K562 (cell line): ENCODE data around the gene SPTA1. TPM values are rescaled to one million over a fixed set of nuclear protein-coding genes. Genes with fewer than 3 reads are reported as not detected.

Experiments used
- ATAC-seq: fragments of 200-7000 bp; cut with Tn5 transposase; 3 replicates; pipeline ENCODE4 v1.9.1; 2020; ENCODE audit warnings: moderate library complexity
- BruUV-seq: library from RNA; stranded (reverse); fragments of 400-500 nt; replicated peaks from 2 replicates; lab custom pipeline; 2021; lab: Mats Ljungman, UMichigan
- CTCF ChIA-PET: fragments of 300-600 bp; formaldehyde crosslinking; extraction: SDS; loops from one replicate; lab custom pipeline; 2021; ENCODE audit warnings: low intra/inter-chr PET ratio; lab: Yijun Ruan, JAX
- POLR2A ChIA-PET: fragments of 300-600, 350-650 bp; sonication (Branson Sonifier 250); formaldehyde crosslinking; extraction: SDS; loops from one replicate; lab custom pipeline; 2021; ENCODE audit warnings: antibody characterized with exemption, inconsistent platforms; lab: Yijun Ruan, JAX
- DNase-seq, 4 experiments: peaks; one replicate each; pipeline versions ENCODE4 v3.0.0 to v3.0.0-alpha.2; 2011 to 2018; ENCODE audit warnings: low spot score in 3 of 4, mixed read lengths in 3 of 4; ENCODE audit errors: extremely low read depth in 1 of 4
- FAIRE-seq: peaks from 2 replicates; lab custom pipeline; 2011; peaks lifted over from hg19 to GRCh38; lab: Jason Lieb, UNC
- H2AFZ ChIP-seq: 2 replicates; pipeline ENCODE4 v1.6.0; 2011; ENCODE audit warnings: low read depth, low read length, control low read depth, inconsistent platforms
- H3K27ac ChIP-seq: fragments of 200-600 bp; 3 replicates; pipeline ENCODE4 v1.8.0; 2011; ENCODE audit warnings: low read depth, mild to moderate bottlenecking, control low read depth, inconsistent platforms, low read length, moderate library complexity, mixed read lengths; ENCODE audit errors: extremely low read depth
- H3K27me3 ChIP-seq, 2 experiments: fragments of 300-600 bp in 1 of 2; 2 replicates in 1 of 2; 3 replicates in 1 of 2; pipeline versions ENCODE4 v1.6.0 to v1.8.0; 2011; ENCODE audit warnings: inconsistent platforms in 2 of 2, low read length in 2 of 2, mild to moderate bottlenecking in 1 of 2, mixed read lengths in 1 of 2, moderate library complexity in 1 of 2; ENCODE audit not compliant: control insufficient read depth in 2 of 2, insufficient read depth in 2 of 2
- H3K36me3 ChIP-seq: fragments of 300-600 bp; 3 replicates; pipeline ENCODE4 v1.8.0; 2011; ENCODE audit warnings: mild to moderate bottlenecking, low read length, inconsistent platforms; ENCODE audit not compliant: control insufficient read depth, insufficient read depth
- H3K4me1 ChIP-seq, 2 experiments: fragments of 200-600 bp in 1 of 2; replicated peaks in 1 of 2; 2 replicates in 1 of 2; 3 replicates in 1 of 2; pipeline versions ENCODE4 v1.5.1 to v1.8.0; 2011; ENCODE audit warnings: inconsistent platforms in 2 of 2, low read length in 2 of 2, mild to moderate bottlenecking in 1 of 2, mixed read lengths in 1 of 2, moderate library complexity in 1 of 2; ENCODE audit not compliant: control insufficient read depth in 2 of 2, insufficient read depth in 2 of 2
- H3K4me2 ChIP-seq: 2 replicates; pipeline ENCODE4 v1.6.1; 2011; ENCODE audit warnings: low read length, control low read depth, inconsistent platforms, mixed read lengths; ENCODE audit not compliant: insufficient read depth
- H3K4me3 ChIP-seq: fragments of 200-600 bp; sonication (generic), shearing (Covaris generic); 2 replicates; pipeline ENCODE4 v1.5.1; 2016; ENCODE audit warnings: control low read depth, inconsistent platforms
- H3K79me2 ChIP-seq: fragments of 200-600 bp; 3 replicates; pipeline ENCODE4 v1.8.0; 2011; ENCODE audit warnings: low read length, inconsistent platforms; ENCODE audit not compliant: control insufficient read depth, insufficient read depth
- H3K9ac ChIP-seq, 2 experiments: 2 replicates each; pipeline versions ENCODE4 v1.6.0 to v1.6.1; 2011; ENCODE audit warnings: low read depth in 2 of 2, low read length in 2 of 2, control low read depth in 1 of 2, inconsistent platforms in 1 of 2, mild to moderate bottlenecking in 1 of 2, mixed read lengths in 1 of 2; ENCODE audit not compliant: insufficient read depth in 1 of 2
- H3K9me1 ChIP-seq: one replicate; pipeline ENCODE4 v1.6.0; 2011; ENCODE audit warnings: inconsistent platforms, mild to moderate bottlenecking, low read length, moderate library complexity; ENCODE audit not compliant: control insufficient read depth, insufficient read depth
- H3K9me3 ChIP-seq: replicated peaks from 2 replicates; pipeline ENCODE4 v1.5.1; 2011; ENCODE audit warnings: low read depth, low read length, inconsistent platforms; ENCODE audit not compliant: control insufficient read depth, insufficient read depth
- H4K20me1 ChIP-seq: replicated peaks from 2 replicates; pipeline ENCODE4 v1.6.1; 2011; ENCODE audit warnings: low read length, inconsistent platforms, mixed read lengths; ENCODE audit not compliant: control insufficient read depth, insufficient read depth
- FOXA3 ChIP-seq, 2 experiments: fragments of 450-650 bp in 1 of 2; sonication (generic) in 1 of 2; formaldehyde crosslinking; IDR thresholded peaks in 1 of 2; conservative IDR thresholded peaks in 1 of 2; 2 replicates each; pipeline versions ENCODE4 v1.4.0 to v1.8.0; 2020 to 2022; ENCODE audit warnings: mild to moderate bottlenecking in 2 of 2, missing genetic modification reagents in 1 of 2
- FOXK1 ChIP-seq: sonication (generic); formaldehyde crosslinking; IDR thresholded peaks from 2 replicates; pipeline ENCODE4 v1.8.0; 2022; ENCODE audit warnings: missing genetic modification reagents, mild to moderate bottlenecking, borderline replicate concordance
- NELFE ChIP-seq: IDR thresholded peaks from 2 replicates; pipeline ENCODE4 v1.6.1; 2011; ENCODE audit warnings: mild to moderate bottlenecking; ENCODE audit not compliant: insufficient read depth, insufficient read length
- SIN3B ChIP-seq: fragments of 450-650 bp; IDR thresholded peaks from 2 replicates; pipeline ENCODE4 v1.6.1; 2017; ENCODE audit warnings: low read depth, mild to moderate bottlenecking, moderate library complexity
- TAF1 ChIP-seq: IDR thresholded peaks from 2 replicates; pipeline ENCODE4 v1.6.1; 2011; ENCODE audit warnings: mild to moderate bottlenecking, low read length, moderate library complexity; ENCODE audit not compliant: insufficient read depth, control insufficient read depth, severe bottlenecking; ENCODE audit errors: extremely low read depth
- TFAP4 ChIP-seq: sonication (generic); formaldehyde crosslinking; IDR thresholded peaks from 2 replicates; pipeline ENCODE4 v1.8.0; 2022; ENCODE audit warnings: missing genetic modification reagents, mild to moderate bottlenecking, moderate library complexity, borderline replicate concordance
- TGIF2 ChIP-seq: sonication (generic); formaldehyde crosslinking; IDR thresholded peaks from 2 replicates; pipeline ENCODE4 v1.8.1; 2022; ENCODE audit warnings: mild to moderate bottlenecking, missing genetic modification reagents, moderate library complexity
- ZFX ChIP-seq: sonication (generic); formaldehyde crosslinking; IDR thresholded peaks from 2 replicates; pipeline ENCODE4 v1.8.0; 2022; ENCODE audit warnings: mild to moderate bottlenecking, missing genetic modification reagents, moderate library complexity
- ZNF395 ChIP-seq: fragments of 200-800 bp; sonication (Bioruptor generic); IDR thresholded peaks from 2 replicates; pipeline ENCODE4 v1.6.1; 2017; ENCODE audit warnings: missing genetic modification characterization, missing compliant biosample characterization
- WGBS: fragments of 100-300 bp; shearing (Covaris generic); methylation state at CpG from one replicate; pipeline ENCODE4 v1.1.6; 2016; ENCODE audit warnings: low coverage, mixed read lengths; ENCODE audit not compliant: insufficient coverage; ENCODE audit errors: missing lambda C conversion rate; 5-methylcytosine and 5-hydroxymethylcytosine counted together
- in situ Hi-C: fragments of 300-500 bp; cut with MboI; formaldehyde crosslinking; loops from 4 replicates; pipeline ENCODE4 v1.15.0; 2018; ENCODE audit warnings: inconsistent platforms, mixed read lengths
- intact Hi-C: fragments of 100-400 bp; cut with micrococcal nuclease; formaldehyde crosslinking; loops from 2 replicates; pipeline ENCODE4 v1.14.2; 2022
- polyA plus RNA-seq, 8 experiments: library from polyadenylated mRNA; depleted of rRNA in 4 of 8; stranded (reverse) in 5 of 8; unstranded in 3 of 8; fragments of >200 nt; fragmentation: Nextera tagmentation in 2 of 8; fragmentation: Illumina TruSeq in 1 of 8; extraction: Ambion mirVana in 2 of 8; extraction: Trizol in 1 of 8; gene quantifications; 2 replicates each; pipeline versions ENCODE4 v1.2.1 to v1.2.3, GENCODE V29; 2011 to 2014; ENCODE audit warnings: inconsistent platforms in 1 of 8, missing spikeins in 1 of 8
- total RNA-seq, 7 experiments: library from RNA; depleted of rRNA in 6 of 7; stranded (reverse); fragments of >200 nt in 6 of 7; fragmentation: Illumina TruSeq in 2 of 7; extraction: Trizol in 2 of 7; gene quantifications; 2 replicates each; pipeline versions ENCODE4 v1.2.1 to v1.2.3, GENCODE V29; 2011 to 2021; ENCODE audit warnings: low replicate concordance in 1 of 7

SPTA1 gene
- total and polyA plus RNA-seq, 9 of the 15 experiments (the other 6 are each of a cell fraction or from before 2014, with no cell fraction given) = 11.0 to 62.1 (median 45.9) TPM

GRCh38 chr1:158572226-158572625 lies 114.3 kb downstream of the SPTA1 start:
- intact Hi-C loops (no loop called here), in situ Hi-C loops (no loop called here)
- ATAC-seq (no peak), DNase-seq (no peak), FAIRE-seq (no peak)
- Histone ChIP-seq H3K4me3 (no peak overlapping the region), H3K79me2 (no peaks in the 10 kb centered on the region), H4K20me1 (no peaks in the 10 kb centered on the region), H3K27ac (no peak overlapping the region), H3K4me2 (no peak overlapping the region), H3K27me3 (no peaks in the 10 kb centered on the region; a peak in 1 of 5 replicates), H3K36me3 (no peaks in the 10 kb centered on the region), H3K9ac (no peak overlapping the region), H3K4me1 (no peaks in the 10 kb centered on the region), H2AFZ (no peak overlapping the region), H3K9me1 (no peaks in the 10 kb centered on the region), H3K9me3 (no peaks in the 10 kb centered on the region)
- POLR2A ChIA-PET = no interaction called here
- BruUV-seq = no TSS peak
- CTCF ChIA-PET = no interaction called here
- no peak for TF ChIP-seq FOXK1 (CRISPR knock-in tag)
- TF ChIP-seq TFAP4 = no peak
- no peak for TF ChIP-seq NELFE
- no peak for TF ChIP-seq TAF1
- no peak for TF ChIP-seq SIN3B
- TF ChIP-seq ZNF395 (CRISPR knock-in tag) = no peak
- TF ChIP-seq FOXA3 (CRISPR knock-in tag; conservative IDR thresholded peaks at IDR 0.05 in 1 of 2, IDR thresholded peaks at IDR 0.05 in 1 of 2) = no peak
- no peak for TF ChIP-seq TGIF2 (CRISPR knock-in tag)
- TF ChIP-seq ZFX (CRISPR knock-in tag) = no peak
- WGBS = 0% methylated on average over 1 of the region's 1 CpG
